Measurements from ENCODE around the gene COQ10A.
A peak's percentile ranks its signal among the peaks of the same experiment; 100 is the strongest.

DNA sequence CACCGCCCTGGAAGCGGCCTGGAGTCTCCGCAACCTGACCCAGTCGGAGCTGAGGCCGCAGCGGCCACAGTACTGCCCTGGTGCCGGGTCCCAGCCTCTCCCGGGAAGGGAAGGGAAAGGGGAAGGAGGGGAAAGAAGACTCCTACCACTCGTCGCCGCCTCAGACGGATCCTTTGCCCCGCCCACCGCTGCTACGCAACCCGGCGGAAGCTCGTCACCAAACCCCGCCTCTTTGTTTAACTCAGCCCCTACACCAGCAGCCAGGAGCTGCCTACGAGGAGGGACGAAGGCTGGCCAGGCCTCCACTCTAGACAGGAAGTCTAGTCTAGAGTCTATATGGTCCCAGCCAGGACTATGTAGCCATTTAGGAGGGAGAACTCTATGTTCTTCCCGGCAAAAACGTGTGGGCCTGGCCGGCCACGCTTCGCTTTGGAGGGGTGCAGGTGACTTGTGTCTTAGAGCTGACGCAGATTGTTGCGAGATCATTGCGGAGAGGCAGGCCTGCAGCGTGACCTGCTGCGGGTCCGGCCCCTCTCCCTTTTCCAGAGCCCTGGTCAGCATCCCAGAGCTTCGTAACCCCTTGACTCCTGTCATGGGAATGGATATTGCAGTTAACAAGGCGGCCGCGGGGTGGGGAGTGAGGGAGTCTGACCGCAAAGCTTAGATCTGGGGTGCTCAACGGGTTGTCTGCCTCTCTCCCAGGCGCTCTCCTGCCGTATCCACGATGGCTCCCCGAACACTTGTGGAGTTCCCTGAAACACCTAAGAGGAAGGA lies 44.8 kb upstream of the COQ10A start, which contains the start of gene RNF41:
- TF ChIP-seq POLR2AphosphoS5 (IDR thresholded peaks at IDR 0.05; ENCODE audit: low read depth, low read length) = peak; percentile 94
- TF ChIP-seq REST (IDR thresholded peaks at IDR 0.05; ENCODE audit: insufficient read depth in 1 of 2, low read depth in 2 of 2, low read length in 2 of 2) = peak in 1 of 2 experiments; percentile 47; a peak in 1 of 4 replicates
- no peak for TF ChIP-seq SIN3A (IDR thresholded peaks at IDR 0.05; ENCODE audit: borderline replicate concordance, insufficient read depth, low read length)
- peak; percentile 89 for TF ChIP-seq TAF1 (IDR thresholded peaks at IDR 0.05; ENCODE audit: borderline replicate concordance, insufficient read depth, low read length)

Data from PFSK-1 (cell line).